ENCODE measurements around the gene OR2T34. TPM values are rescaled to one million over a fixed set of nuclear protein-coding genes. Genes with fewer than 3 reads are reported as not detected.

OR2T34 gene
- total RNA-seq, 4 donors from 2014 or later = not detected

GRCh38 chr1:248611883-248612414 is 37.4 kb upstream of the OR2T34 start:
- no peaks in the 10 kb centered on the region for H3K27me3 ChIP-seq
- TF ChIP-seq CTCF (IDR thresholded peaks at IDR 0.05) = no peak
- TF ChIP-seq POLR2A (IDR thresholded peaks at IDR 0.05) = no peak
- H3K36me3 ChIP-seq = no peaks in the 10 kb centered on the region
- DNase-seq = no peak
- H3K27ac ChIP-seq = no peak overlapping the region
- H3K9me3 ChIP-seq = no peaks in the 10 kb centered on the region
- no peak overlapping the region for H3K4me3 ChIP-seq
- no peaks in the 10 kb centered on the region for H3K4me1 ChIP-seq

- Histone ChIP-seq H3K4me3 (no peak overlapping the region), H3K27ac (no peak overlapping the region), H3K4me1 (no peaks in the 10 kb centered on the region), H3K36me3 (no peaks in the 10 kb centered on the region), H3K27me3 (no peaks in the 10 kb centered on the region), H3K9me3 (no peaks in the 10 kb centered on the region)
- DNase-seq = no peak
- TF ChIP-seq POLR2A (IDR thresholded peaks at IDR 0.05) (no peak), CTCF (IDR thresholded peaks at IDR 0.05) (no peak)
Observed at GRCh38 chr1:248610301-248610700, 35.7 kb upstream of the OR2T34 start.

GRCh38 chr1:248599396-248599795 is 24.8 kb upstream of the OR2T34 start:
- DNase-seq = no peak
- TF ChIP-seq POLR2A (IDR thresholded peaks at IDR 0.05) = no peak
- TF ChIP-seq CTCF (IDR thresholded peaks at IDR 0.05) = no peak
- Histone ChIP-seq H3K9me3 (no peaks in the 10 kb centered on the region), H3K27me3 (no peaks in the 10 kb centered on the region), H3K27ac (no peak overlapping the region), H3K4me1 (no peaks in the 10 kb centered on the region), H3K36me3 (no peaks in the 10 kb centered on the region), H3K4me3 (no peak overlapping the region)

- TF ChIP-seq CTCF (IDR thresholded peaks at IDR 0.05) = no peak
- Histone ChIP-seq H3K27me3 (no peaks in the 10 kb centered on the region), H3K9me3 (no peaks in the 10 kb centered on the region), H3K4me3 (no peak within 1 kb of the TSS), H3K36me3 (no peaks in the 10 kb centered on the region), H3K27ac (no peak within 1 kb of the TSS), H3K4me1 (no peaks in the 10 kb centered on the region)
- DNase-seq = no peak
Observed at GRCh38 chr1:248597589-248597988, 23.0 kb upstream of the OR2T34 start, which contains the start of gene OR2T10. OR2T10 (minus strand) TSS chr1:248597700; CDS start chr1:248593768, 3,932 bp downstream.

- DNase-seq = no peak
Observed at GRCh38 chr1:248596615-248597014, 22.1 kb upstream of the OR2T34 start.

More at GRCh38 chr1:248596615-248597014, 22.1 kb upstream of the OR2T34 start:
- H3K4me3 ChIP-seq = no peak overlapping the region
- no peak overlapping the region for H3K27ac ChIP-seq
- no peaks in the 10 kb centered on the region for H3K9me3 ChIP-seq
- TF ChIP-seq CTCF (IDR thresholded peaks at IDR 0.05) = no peak
- TF ChIP-seq POLR2A (IDR thresholded peaks at IDR 0.05) = no peak
- H3K27me3 ChIP-seq = no peaks in the 10 kb centered on the region
- H3K4me1 ChIP-seq = no peaks in the 10 kb centered on the region
- H3K36me3 ChIP-seq = no peaks in the 10 kb centered on the region
